Measurements from ENCODE around the gene CTNND2.

CTNND2 gene

GRCh38 chr5:11377896-11378295 is 526.4 kb downstream of the CTNND2 start:
- peaks cover 0 to 3% of the 10 kb centered on the region in 2 donors for H3K27me3 ChIP-seq (ENCODE audit: control insufficient read depth in 1 of 2, insufficient read depth in 2 of 2, low read length in 2 of 2)
- H3K27ac ChIP-seq (ENCODE audit: low read depth, low read length) = no peak overlapping the region
- no peak overlapping the region for H3K4me3 ChIP-seq (ENCODE audit: low read depth in 1 of 2, low read length in 2 of 2)

GRCh38 chr5:11372191-11372590 is 532.1 kb downstream of the CTNND2 start:
- H3K27ac ChIP-seq (ENCODE audit: low read depth, low read length) = no peak overlapping the region
- H3K4me3 ChIP-seq (ENCODE audit: low read depth in 1 of 2, low read length in 2 of 2) = no peak overlapping the region
- no peaks in the 10 kb centered on the region for H3K27me3 ChIP-seq (ENCODE audit: control insufficient read depth in 1 of 2, insufficient read depth in 2 of 2, low read length in 2 of 2)
- H3K9me3 ChIP-seq (ENCODE audit: control insufficient read depth in 1 of 2, low read length in 2 of 2) = no peaks in the 10 kb centered on the region
- H3K4me1 ChIP-seq (ENCODE audit: control insufficient read depth in 1 of 2, insufficient read depth in 2 of 2, low read length in 2 of 2) = no peaks in the 10 kb centered on the region
- H3K36me3 ChIP-seq (ENCODE audit: control insufficient read depth in 1 of 2, insufficient read depth in 2 of 2, low read length in 2 of 2) = no peaks in the 10 kb centered on the region
- H3K9ac ChIP-seq (ENCODE audit: low read depth in 1 of 2, low read length in 2 of 2) = no peak overlapping the region

More at GRCh38 chr5:11377896-11378295, 526.4 kb downstream of the CTNND2 start:
- no peaks in the 10 kb centered on the region for H3K9me3 ChIP-seq (ENCODE audit: control insufficient read depth in 1 of 2, low read length in 2 of 2)
- no peak overlapping the region for H3K9ac ChIP-seq (ENCODE audit: low read depth in 1 of 2, low read length in 2 of 2)
- H3K36me3 ChIP-seq (ENCODE audit: control insufficient read depth in 1 of 2, insufficient read depth in 2 of 2, low read length in 2 of 2) = no peaks in the 10 kb centered on the region
- no peaks in the 10 kb centered on the region for H3K4me1 ChIP-seq (ENCODE audit: control insufficient read depth in 1 of 2, insufficient read depth in 2 of 2, low read length in 2 of 2)

GRCh38 chr5:11371021-11371420 is 533.2 kb downstream of the CTNND2 start:
- no peaks in the 10 kb centered on the region for H3K4me1 ChIP-seq (ENCODE audit: control insufficient read depth in 1 of 2, insufficient read depth in 2 of 2, low read length in 2 of 2)
- H3K36me3 ChIP-seq (ENCODE audit: control insufficient read depth in 1 of 2, insufficient read depth in 2 of 2, low read length in 2 of 2) = no peaks in the 10 kb centered on the region
- no peaks in the 10 kb centered on the region for H3K9me3 ChIP-seq (ENCODE audit: control insufficient read depth in 1 of 2, low read length in 2 of 2)
- no peaks in the 10 kb centered on the region for H3K27me3 ChIP-seq (ENCODE audit: control insufficient read depth in 1 of 2, insufficient read depth in 2 of 2, low read length in 2 of 2)
- H3K27ac ChIP-seq (ENCODE audit: low read depth, low read length) = no peak overlapping the region
- no peak overlapping the region for H3K4me3 ChIP-seq (ENCODE audit: low read depth in 1 of 2, low read length in 2 of 2)
- no peak overlapping the region for H3K9ac ChIP-seq (ENCODE audit: low read depth in 1 of 2, low read length in 2 of 2)

DNA sequence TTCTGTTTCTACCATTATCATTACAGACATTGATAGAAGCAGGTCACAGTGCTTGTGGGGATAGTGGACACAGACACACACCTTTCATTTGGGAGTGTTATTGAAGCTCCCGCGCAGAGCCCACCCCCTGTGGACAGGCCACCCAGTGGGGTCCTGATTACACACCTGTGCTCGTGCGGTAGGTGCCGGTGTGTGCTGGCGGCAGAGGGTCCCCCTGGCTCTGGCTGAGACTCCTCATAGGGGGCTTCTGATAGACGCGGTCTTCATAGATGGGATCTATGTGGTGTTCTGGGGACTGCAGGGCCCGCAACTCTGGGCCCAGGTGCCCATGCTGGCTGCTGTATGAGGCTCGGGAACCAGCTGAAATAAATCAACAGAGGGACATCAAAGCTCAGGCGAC is 539.7 kb downstream of the CTNND2 start:
- H3K9me3 ChIP-seq (ENCODE audit: control insufficient read depth in 1 of 2, low read length in 2 of 2) = no peaks in the 10 kb centered on the region
- H3K4me3 ChIP-seq (ENCODE audit: low read depth in 1 of 2, low read length in 2 of 2) = no peak overlapping the region
- H3K36me3 ChIP-seq (ENCODE audit: control insufficient read depth in 1 of 2, insufficient read depth in 2 of 2, low read length in 2 of 2) = no peaks in the 10 kb centered on the region
- no peaks in the 10 kb centered on the region for H3K27me3 ChIP-seq (ENCODE audit: control insufficient read depth in 1 of 2, insufficient read depth in 2 of 2, low read length in 2 of 2)
- H3K4me1 ChIP-seq (ENCODE audit: control insufficient read depth in 1 of 2, insufficient read depth in 2 of 2, low read length in 2 of 2) = no peaks in the 10 kb centered on the region
- no peak overlapping the region for H3K9ac ChIP-seq (ENCODE audit: low read depth in 1 of 2, low read length in 2 of 2)
- H3K27ac ChIP-seq (ENCODE audit: low read depth, low read length) = no peak overlapping the region

GRCh38 chr5:11363631-11364178 is 540.5 kb downstream of the CTNND2 start:
- no peaks in the 10 kb centered on the region for H3K9me3 ChIP-seq (ENCODE audit: control insufficient read depth in 1 of 2, low read length in 2 of 2)
- no peak overlapping the region for H3K9ac ChIP-seq (ENCODE audit: low read depth in 1 of 2, low read length in 2 of 2)
- no peak overlapping the region for H3K4me3 ChIP-seq (ENCODE audit: low read depth in 1 of 2, low read length in 2 of 2)
- H3K27me3 ChIP-seq (ENCODE audit: control insufficient read depth in 1 of 2, insufficient read depth in 2 of 2, low read length in 2 of 2) = no peaks in the 10 kb centered on the region
- H3K4me1 ChIP-seq (ENCODE audit: control insufficient read depth in 1 of 2, insufficient read depth in 2 of 2, low read length in 2 of 2) = no peaks in the 10 kb centered on the region
- no peak overlapping the region for H3K27ac ChIP-seq (ENCODE audit: low read depth, low read length)
- H3K36me3 ChIP-seq (ENCODE audit: control insufficient read depth in 1 of 2, insufficient read depth in 2 of 2, low read length in 2 of 2) = no peaks in the 10 kb centered on the region

GRCh38 chr5:11361768-11362167 is 542.5 kb downstream of the CTNND2 start:
- Histone ChIP-seq H3K36me3 (ENCODE audit: control insufficient read depth in 1 of 2, insufficient read depth in 2 of 2, low read length in 2 of 2) (no peaks in the 10 kb centered on the region), H3K9me3 (ENCODE audit: control insufficient read depth in 1 of 2, low read length in 2 of 2) (no peaks in the 10 kb centered on the region), H3K27me3 (ENCODE audit: control insufficient read depth in 1 of 2, insufficient read depth in 2 of 2, low read length in 2 of 2) (no peaks in the 10 kb centered on the region), H3K27ac (ENCODE audit: low read depth, low read length) (no peak overlapping the region), H3K9ac (ENCODE audit: low read depth in 1 of 2, low read length in 2 of 2) (no peak overlapping the region), H3K4me3 (ENCODE audit: low read depth in 1 of 2, low read length in 2 of 2) (no peak overlapping the region), H3K4me1 (ENCODE audit: control insufficient read depth in 1 of 2, insufficient read depth in 2 of 2, low read length in 2 of 2) (no peaks in the 10 kb centered on the region)

DNA sequence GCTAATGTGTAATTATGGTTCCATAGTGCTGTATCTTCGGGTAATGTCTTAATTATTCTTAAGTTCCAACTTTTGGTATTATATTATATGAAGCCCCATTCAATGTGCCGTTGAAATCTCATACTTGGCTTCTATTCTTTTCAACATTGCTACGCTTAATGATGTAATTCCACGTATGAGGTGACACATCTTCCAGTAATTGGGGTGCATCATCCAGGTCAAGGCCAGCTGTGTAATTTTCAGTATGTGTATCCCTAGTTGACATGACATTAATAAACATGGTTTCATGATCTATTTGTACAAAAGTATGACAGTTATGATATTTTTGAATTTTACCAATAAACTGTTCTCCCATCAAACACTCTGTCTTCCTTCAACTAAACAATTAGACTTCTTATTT is 546.3 kb downstream of the CTNND2 start:
- H3K9ac ChIP-seq (ENCODE audit: low read depth in 1 of 2, low read length in 2 of 2) = no peak overlapping the region
- H3K4me3 ChIP-seq (ENCODE audit: low read depth in 1 of 2, low read length in 2 of 2) = no peak overlapping the region
- no peak overlapping the region for H3K27ac ChIP-seq (ENCODE audit: low read depth, low read length)
- H3K27me3 ChIP-seq (ENCODE audit: control insufficient read depth in 1 of 2, insufficient read depth in 2 of 2, low read length in 2 of 2) = no peaks in the 10 kb centered on the region
- H3K36me3 ChIP-seq (ENCODE audit: control insufficient read depth in 1 of 2, insufficient read depth in 2 of 2, low read length in 2 of 2) = no peaks in the 10 kb centered on the region
- H3K4me1 ChIP-seq (ENCODE audit: control insufficient read depth in 1 of 2, insufficient read depth in 2 of 2, low read length in 2 of 2) = no peaks in the 10 kb centered on the region
- no peaks in the 10 kb centered on the region for H3K9me3 ChIP-seq (ENCODE audit: control insufficient read depth in 1 of 2, low read length in 2 of 2)

DNA sequence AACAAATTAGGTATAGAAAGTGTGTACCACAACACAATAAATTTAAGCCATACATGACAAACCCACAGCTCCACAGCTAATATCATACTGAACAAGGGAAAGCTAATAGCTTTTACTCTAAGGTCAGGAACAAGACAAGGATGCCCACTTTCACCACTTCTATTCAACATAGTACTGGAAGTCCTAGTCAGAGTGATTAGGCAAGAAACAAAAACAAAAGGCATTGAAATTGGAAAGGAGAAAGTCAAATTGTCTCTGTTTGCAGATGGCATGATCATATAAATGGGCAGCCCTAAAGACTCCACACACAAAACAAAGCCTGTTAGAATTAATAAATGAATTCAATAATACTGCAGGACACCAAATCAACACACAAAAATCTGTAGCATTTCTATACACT is 548.8 kb downstream of the CTNND2 start:
- Histone ChIP-seq H3K9me3 (ENCODE audit: control insufficient read depth in 1 of 2, low read length in 2 of 2) (no peaks in the 10 kb centered on the region), H3K4me3 (ENCODE audit: low read depth in 1 of 2, low read length in 2 of 2) (no peak overlapping the region), H3K27ac (ENCODE audit: low read depth, low read length) (no peak overlapping the region), H3K36me3 (ENCODE audit: control insufficient read depth in 1 of 2, insufficient read depth in 2 of 2, low read length in 2 of 2) (no peaks in the 10 kb centered on the region), H3K4me1 (ENCODE audit: control insufficient read depth in 1 of 2, insufficient read depth in 2 of 2, low read length in 2 of 2) (no peaks in the 10 kb centered on the region), H3K27me3 (ENCODE audit: control insufficient read depth in 1 of 2, insufficient read depth in 2 of 2, low read length in 2 of 2) (no peaks in the 10 kb centered on the region), H3K9ac (ENCODE audit: low read depth in 1 of 2, low read length in 2 of 2) (no peak overlapping the region)

DNA sequence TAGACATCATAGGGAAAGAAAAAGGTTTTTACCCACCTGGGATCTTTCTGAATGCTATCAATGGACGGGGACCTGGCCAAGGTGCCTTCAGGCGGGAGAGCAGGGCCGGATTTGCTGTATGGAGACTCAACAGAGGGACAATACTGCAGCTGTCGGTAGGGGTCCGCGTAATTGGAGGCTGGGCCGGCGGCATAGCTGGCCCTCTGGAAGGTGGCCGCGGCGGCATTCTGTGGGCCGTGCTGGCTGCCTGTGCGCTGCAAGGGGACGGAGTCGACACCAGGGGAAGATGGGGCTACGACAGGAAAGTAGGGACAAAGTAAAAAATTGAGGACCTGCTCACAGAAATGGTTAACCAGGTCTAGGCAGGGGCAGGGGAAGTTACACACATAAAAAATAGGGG is 557.9 kb downstream of the CTNND2 start:
- Histone ChIP-seq H3K36me3 (ENCODE audit: control insufficient read depth in 1 of 2, insufficient read depth in 2 of 2, low read length in 2 of 2) (no peaks in the 10 kb centered on the region), H3K4me3 (ENCODE audit: low read depth in 1 of 2, low read length in 2 of 2) (no peak overlapping the region), H3K4me1 (ENCODE audit: control insufficient read depth in 1 of 2, insufficient read depth in 2 of 2, low read length in 2 of 2) (no peaks in the 10 kb centered on the region), H3K27ac (ENCODE audit: low read depth, low read length) (no peak overlapping the region), H3K9me3 (ENCODE audit: control insufficient read depth in 1 of 2, low read length in 2 of 2) (no peaks in the 10 kb centered on the region), H3K27me3 (ENCODE audit: control insufficient read depth in 1 of 2, insufficient read depth in 2 of 2, low read length in 2 of 2) (no peaks in the 10 kb centered on the region), H3K9ac (ENCODE audit: low read depth in 1 of 2, low read length in 2 of 2) (no peak overlapping the region)

GRCh38 chr5:11335881-11336760 is 568.1 kb downstream of the CTNND2 start:
- no peaks in the 10 kb centered on the region for H3K27me3 ChIP-seq (ENCODE audit: control insufficient read depth in 1 of 2, insufficient read depth in 2 of 2, low read length in 2 of 2)
- H3K4me3 ChIP-seq (ENCODE audit: low read depth in 1 of 2, low read length in 2 of 2) = no peak overlapping the region
- H3K4me1 ChIP-seq (ENCODE audit: control insufficient read depth in 1 of 2, insufficient read depth in 2 of 2, low read length in 2 of 2) = no peaks in the 10 kb centered on the region
- H3K9me3 ChIP-seq (ENCODE audit: control insufficient read depth in 1 of 2, low read length in 2 of 2) = no peaks in the 10 kb centered on the region
- no peak overlapping the region for H3K9ac ChIP-seq (ENCODE audit: low read depth in 1 of 2, low read length in 2 of 2)
- H3K27ac ChIP-seq (ENCODE audit: low read depth, low read length) = no peak overlapping the region
- no peaks in the 10 kb centered on the region for H3K36me3 ChIP-seq (ENCODE audit: control insufficient read depth in 1 of 2, insufficient read depth in 2 of 2, low read length in 2 of 2)

Data from duodenal mucosa (tissue), 2 donors.